ENCODE results near the gene SIPA1L3. TPM values are rescaled to one million over a fixed set of nuclear protein-coding genes. Genes with fewer than 3 reads are reported as not detected.

SIPA1L3 gene
- total and polyA plus RNA-seq, 10 of the 15 experiments (the other 5 are each of a cell fraction or from before 2014, with no cell fraction given) = 0.24 to 66.2 (median 19.1) TPM

GRCh38 chr19:37979547-37980082 is 72.6 kb downstream of the SIPA1L3 start (continued):
- TF ChIP-seq BCLAF1 (IDR thresholded peaks at IDR 0.05) (no peak), PKNOX1 (IDR thresholded peaks at IDR 0.05) (no peak), KLF5 (IDR thresholded peaks at IDR 0.05; ENCODE audit: partially characterized antibody) (no peak), BRCA1 (IDR thresholded peaks at IDR 0.05; ENCODE audit: low read depth, low read length) (no peak), MYB (IDR thresholded peaks at IDR 0.05; ENCODE audit: borderline replicate concordance, low read depth, low read length) (no peak), CTCF (IDR thresholded peaks at IDR 0.05 in 2 of 3, conservative IDR thresholded peaks at IDR 0.05 in 1 of 3; ENCODE audit: control insufficient read depth in 2 of 3, extremely low read depth in 1 of 3, insufficient read depth in 1 of 3, low read depth in 3 of 3, low read length in 3 of 3) (no peak), MAX (IDR thresholded peaks at IDR 0.05; ENCODE audit: low read depth, low read length) (peak; percentile 49; the same call in 1 of the 2 replicates), FOXM1 (IDR thresholded peaks at IDR 0.05; ENCODE audit: low read depth, low read length) (no peak; the same call in 1 of the 2 replicates), RAD21 (IDR thresholded peaks at IDR 0.05; ENCODE audit: insufficient read depth, low read depth, low read length) (no peak), POLR2AphosphoS5 (IDR thresholded peaks at IDR 0.05; ENCODE audit: low read length) (peak; percentile 28; the same call in 1 of the 2 replicates), RB1 (IDR thresholded peaks at IDR 0.05; ENCODE audit: borderline replicate concordance) (peak; percentile 27; the same call in 1 of the 2 replicates), BMI1 (IDR thresholded peaks at IDR 0.05; ENCODE audit: borderline replicate concordance) (no peak), RELA (IDR thresholded peaks at IDR 0.05; ENCODE audit: borderline replicate concordance, partially characterized antibody) (no peak), EP300 (IDR thresholded peaks at IDR 0.05; ENCODE audit: borderline replicate concordance in 1 of 2, control insufficient read depth in 1 of 2, low read depth in 2 of 2, low read length in 2 of 2) (no peak), PAX5 (IDR thresholded peaks at IDR 0.05; ENCODE audit: borderline replicate concordance, low read depth, low read length) (peak; percentile 61; the same call in 1 of the 2 replicates), EED (IDR thresholded peaks at IDR 0.05; ENCODE audit: low read depth) (peak; percentile 57; the same call in 1 of the 2 replicates), POLR2AphosphoS2 (IDR thresholded peaks at IDR 0.05; ENCODE audit: low read depth, low read length) (no peak), EGR1 (IDR thresholded peaks at IDR 0.05; ENCODE audit: borderline replicate concordance in 1 of 2, low read depth in 2 of 2, low read length in 2 of 2) (no peak), ESRRA (IDR thresholded peaks at IDR 0.05; ENCODE audit: low read length) (no peak), PBX3 (IDR thresholded peaks at IDR 0.05; ENCODE audit: insufficient replicate concordance, low read depth, low read length) (no peak), ATF3 (IDR thresholded peaks at IDR 0.05; ENCODE audit: borderline replicate concordance, extremely low read depth, low read depth, low read length) (no peak), FOS (IDR thresholded peaks at IDR 0.05; ENCODE audit: borderline replicate concordance, extremely low read depth, insufficient read length) (no peak)

Data from GM12878 (cell line).